ENCODE measurements around the gene OR52N1. TPM values are rescaled to one million over a fixed set of nuclear protein-coding genes. Genes with fewer than 3 reads are reported as not detected.

OR52N1 gene
- total and polyA plus RNA-seq, 3 experiments from 2014 or later: not detected

DNA sequence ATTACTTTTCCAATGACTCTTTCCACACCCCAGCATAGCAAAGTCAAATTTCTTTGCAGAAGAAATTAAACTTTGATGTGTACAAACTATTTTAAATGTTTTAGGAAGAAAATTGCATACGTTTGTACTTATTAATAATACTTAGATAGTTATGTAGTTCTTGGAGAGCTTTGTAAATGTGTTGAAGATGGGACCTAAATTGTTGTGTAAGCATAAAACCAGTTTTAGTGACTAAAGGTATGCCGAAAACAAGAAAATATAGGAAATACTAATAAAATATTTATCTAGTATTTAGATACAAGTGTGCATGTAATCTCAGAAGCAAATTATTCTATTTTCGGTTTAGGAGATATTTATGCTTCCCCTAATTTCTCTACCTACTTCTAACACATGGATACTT is 41.2 kb downstream of the OR52N1 start:
- H3K4me1 Mint-ChIP-seq: no peaks in the 10 kb centered on the region
- H3K27ac Mint-ChIP-seq: no peak overlapping the region
- no peaks in the 10 kb centered on the region for H3K9me3 ChIP-seq (ENCODE audit: low read length)
- no peak overlapping the region for H3K4me3 ChIP-seq (ENCODE audit: low read length)
- no peak overlapping the region for H3K4me3 Mint-ChIP-seq
- ChIA-PET POLR2A (no interaction called here), CTCF (interaction anchor here (1.5 kb wide), 1 partner anchor 10 kb away, joined by 3 read pairs; no protein-coding TSS in a partner anchor)
- H3K9me3 Mint-ChIP-seq: peaks cover 0 to 6% (median 0%) of the 10 kb centered on the region in 5 donors
- H3K27me3 Mint-ChIP-seq: no peaks in the 10 kb centered on the region
- no peaks in the 10 kb centered on the region for H3K27me3 ChIP-seq (ENCODE audit: insufficient read depth, low read length, poor library complexity, severe bottlenecking)
- H3K27ac ChIP-seq (ENCODE audit: low read depth, low read length): no peak overlapping the region
- DNase-seq: no peak
- H3K36me3 Mint-ChIP-seq: no peaks in the 10 kb centered on the region
- H3K36me3 ChIP-seq (ENCODE audit: insufficient read depth, low read length): no peaks in the 10 kb centered on the region
- H3K4me1 ChIP-seq (ENCODE audit: insufficient read depth, low read length): no peaks in the 10 kb centered on the region

DNA sequence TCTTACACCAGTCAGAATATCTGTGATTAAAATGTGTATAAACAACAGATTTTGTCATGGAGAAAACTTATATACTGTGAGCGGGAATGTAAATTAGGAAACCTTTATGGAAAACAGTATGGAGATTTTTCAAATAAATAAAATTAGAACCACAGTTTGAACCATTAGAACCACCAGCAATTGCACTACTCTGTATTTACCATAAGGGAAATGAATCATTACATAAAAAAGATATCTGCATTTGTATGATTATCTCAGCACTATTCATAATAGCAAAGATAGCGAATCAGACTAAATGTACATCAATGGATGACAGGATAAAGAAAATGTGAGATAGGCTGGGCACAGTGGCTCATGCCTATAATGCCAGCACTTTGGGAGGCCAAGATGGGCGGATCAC is 44.5 kb downstream of the OR52N1 start:
- no peaks in the 10 kb centered on the region for H3K9me3 ChIP-seq (ENCODE audit: low read length)
- H3K4me1 ChIP-seq (ENCODE audit: insufficient read depth, low read length): no peaks in the 10 kb centered on the region
- H3K27ac ChIP-seq (ENCODE audit: low read depth, low read length): no peak overlapping the region
- no peak overlapping the region for H3K4me3 ChIP-seq (ENCODE audit: low read length)
- CTCF ChIA-PET: no interaction called here
- Mint-ChIP-seq H3K27me3 (peaks cover 14 to 18% of the 10 kb centered on the region in 2 donors), H3K36me3 (peaks cover 2 to 15% (median 2%) of the 10 kb centered on the region in 3 donors), H3K4me3 (no peak overlapping the region), H3K27ac (no peak overlapping the region), H3K4me1 (no peaks in the 10 kb centered on the region), H3K9me3 (peaks cover 15 to 34% (median 26%) of the 10 kb centered on the region in 5 donors)
- POLR2A ChIA-PET: no interaction called here
- no peak for DNase-seq
- H3K27me3 ChIP-seq (ENCODE audit: insufficient read depth, low read length, poor library complexity, severe bottlenecking): no peaks in the 10 kb centered on the region
- no peaks in the 10 kb centered on the region for H3K36me3 ChIP-seq (ENCODE audit: insufficient read depth, low read length)

DNA sequence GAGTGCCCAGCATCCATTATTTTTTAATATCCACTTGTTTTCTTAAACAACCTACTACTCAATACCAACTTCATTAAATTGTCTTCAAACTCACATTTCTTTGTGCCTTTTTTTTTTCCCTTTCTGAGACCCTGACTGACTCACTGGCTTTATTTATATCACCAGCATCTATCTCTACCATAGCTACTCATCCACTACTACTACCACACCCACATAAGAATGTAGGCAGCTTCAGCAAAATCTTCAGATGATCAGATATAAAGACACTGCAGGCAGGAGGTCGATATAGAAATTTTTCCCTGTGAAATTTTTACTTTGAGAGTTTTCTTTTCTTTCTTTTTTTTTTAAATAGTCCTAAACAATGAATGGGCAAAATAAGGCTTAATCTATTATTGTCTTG is 52.6 kb downstream of the OR52N1 start:
- H3K27me3 ChIP-seq (ENCODE audit: insufficient read depth, low read length, poor library complexity, severe bottlenecking): no peaks in the 10 kb centered on the region
- no peak overlapping the region for H3K27ac ChIP-seq (ENCODE audit: low read depth, low read length)
- no peak for DNase-seq
- H3K36me3 ChIP-seq (ENCODE audit: insufficient read depth, low read length): no peaks in the 10 kb centered on the region
- ChIA-PET CTCF (no interaction called here), POLR2A (no interaction called here)
- Mint-ChIP-seq H3K27ac (no peak overlapping the region), H3K36me3 (peaks cover 2 to 44% (median 17%) of the 10 kb centered on the region in 3 donors), H3K4me1 (no peaks in the 10 kb centered on the region), H3K27me3 (peaks cover 16 to 26% of the 10 kb centered on the region in 2 donors), H3K4me3 (no peak overlapping the region), H3K9me3 (peaks cover 22 to 32% (median 27%) of the 10 kb centered on the region in 5 donors)
- no peak overlapping the region for H3K4me3 ChIP-seq (ENCODE audit: low read length)
- H3K9me3 ChIP-seq (ENCODE audit: low read length): no peaks in the 10 kb centered on the region
- no peaks in the 10 kb centered on the region for H3K4me1 ChIP-seq (ENCODE audit: insufficient read depth, low read length)

DNA sequence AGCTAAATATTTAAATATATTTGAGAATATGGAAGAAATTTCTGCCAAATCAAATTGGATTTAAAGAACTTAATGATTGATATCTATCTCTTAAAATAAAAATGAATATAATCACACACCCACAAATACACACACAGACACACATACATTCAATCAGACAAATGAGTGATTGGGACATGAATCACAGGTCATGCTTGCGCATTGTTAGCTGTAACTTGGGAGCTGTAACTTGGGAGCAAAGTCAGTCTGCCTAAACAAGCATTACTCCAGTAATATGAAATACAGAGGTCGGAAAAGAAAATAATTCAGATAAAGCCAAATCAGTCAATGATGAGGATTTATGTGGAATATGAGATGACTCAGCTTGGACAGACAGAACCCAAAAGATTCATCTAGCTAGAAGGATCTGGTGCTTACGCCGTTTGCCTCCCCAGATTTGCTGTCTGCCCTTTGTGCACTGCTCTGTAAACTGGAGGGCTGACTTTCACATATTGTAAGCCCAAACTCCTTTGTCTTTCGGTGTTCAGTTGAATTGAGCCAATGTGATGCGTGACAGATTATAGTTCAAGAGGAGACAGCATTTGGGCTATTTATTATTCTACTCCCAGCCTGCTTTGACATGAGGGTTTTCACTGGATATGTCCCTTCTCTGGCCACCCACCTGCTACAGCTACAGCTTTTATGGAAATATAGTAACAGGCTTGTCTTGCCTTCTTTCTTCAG is 53.2 kb downstream of the OR52N1 start:
- Histone ChIP-seq H3K4me1 (ENCODE audit: insufficient read depth, low read length) (no peaks in the 10 kb centered on the region), H3K9me3 (ENCODE audit: low read length) (no peaks in the 10 kb centered on the region), H3K27me3 (ENCODE audit: insufficient read depth, low read length, poor library complexity, severe bottlenecking) (no peaks in the 10 kb centered on the region), H3K27ac (ENCODE audit: low read depth, low read length) (no peak overlapping the region), H3K36me3 (ENCODE audit: insufficient read depth, low read length) (no peaks in the 10 kb centered on the region), H3K4me3 (ENCODE audit: low read length) (no peak overlapping the region)
- Mint-ChIP-seq H3K4me3 (no peak overlapping the region), H3K4me1 (no peaks in the 10 kb centered on the region), H3K27me3 (peaks cover 13 to 23% of the 10 kb centered on the region in 2 donors), H3K36me3 (peaks cover 2 to 44% (median 17%) of the 10 kb centered on the region in 3 donors), H3K27ac (no peak overlapping the region), H3K9me3 (peaks cover 16 to 26% (median 22%) of the 10 kb centered on the region in 5 donors)
- POLR2A ChIA-PET: no interaction called here
- CTCF ChIA-PET: no interaction called here
- DNase-seq: no peak

DNA sequence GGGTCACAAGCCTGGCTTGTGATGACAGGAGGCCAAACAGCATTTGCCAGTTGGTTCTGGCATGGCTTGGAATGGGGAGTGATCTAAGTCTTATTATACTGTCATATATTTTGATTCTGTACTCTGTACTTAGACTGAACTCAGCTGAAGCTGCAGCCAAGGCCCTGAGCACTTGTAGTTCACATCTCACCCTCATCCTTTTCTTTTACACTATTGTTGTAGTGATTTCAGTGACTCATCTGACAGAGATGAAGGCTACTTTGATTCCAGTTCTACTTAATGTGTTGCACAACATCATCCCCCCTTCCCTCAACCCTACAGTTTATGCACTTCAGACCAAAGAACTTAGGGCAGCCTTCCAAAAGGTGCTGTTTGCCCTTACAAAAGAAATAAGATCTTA is 54.0 kb downstream of the OR52N1 start:
- ChIA-PET CTCF (no interaction called here), POLR2A (no interaction called here)
- Mint-ChIP-seq H3K27ac (no peak overlapping the region), H3K36me3 (peaks cover 2 to 40% (median 17%) of the 10 kb centered on the region in 3 donors), H3K4me1 (no peaks in the 10 kb centered on the region), H3K4me3 (no peak overlapping the region), H3K27me3 (peaks cover 10 to 18% of the 10 kb centered on the region in 2 donors), H3K9me3 (peaks cover 10 to 20% (median 16%) of the 10 kb centered on the region in 5 donors)
- Histone ChIP-seq H3K27me3 (ENCODE audit: insufficient read depth, low read length, poor library complexity, severe bottlenecking) (no peaks in the 10 kb centered on the region), H3K4me1 (ENCODE audit: insufficient read depth, low read length) (no peaks in the 10 kb centered on the region), H3K9me3 (ENCODE audit: low read length) (no peaks in the 10 kb centered on the region), H3K27ac (ENCODE audit: low read depth, low read length) (no peak overlapping the region), H3K36me3 (ENCODE audit: insufficient read depth, low read length) (no peaks in the 10 kb centered on the region), H3K4me3 (ENCODE audit: low read length) (no peak overlapping the region)
- DNase-seq: no peak

Other genes starting within 250 kb of the OR52N1 start
- gene OR52H1, start 242.7 kb downstream of the OR52N1 start, total RNA-seq: not detected
- gene OR52H1, start 242.7 kb downstream of the OR52N1 start, polyA plus RNA-seq: not detected
- not detected for gene OR52B6, start 210.4 kb downstream of the OR52N1 start, total RNA-seq
- gene OR52B6, start 210.4 kb downstream of the OR52N1 start, polyA plus RNA-seq: not detected
- gene TRIM6, start 194.6 kb downstream of the OR52N1 start, total RNA-seq: under 1 TPM in 1 of 2 experiments, not detected in 1; 0.20 TPM
- gene TRIM6, start 194.6 kb downstream of the OR52N1 start, polyA plus RNA-seq: not detected
- 1 to 10 TPM; 3.1 to 4.1 TPM for gene TRIM34, start 166.3 kb downstream of the OR52N1 start, total RNA-seq
- 13.5 TPM for gene TRIM34, start 166.3 kb downstream of the OR52N1 start, polyA plus RNA-seq
- gene TRIM5, start 106.2 kb downstream of the OR52N1 start, total RNA-seq: 10 to 100 TPM in 1 of 2 experiments, 1 to 10 TPM in 1; 8.2 to 10.6 TPM
- gene TRIM5, start 106.2 kb downstream of the OR52N1 start, polyA plus RNA-seq: 9.8 TPM
- gene TRIM22, start 101.5 kb downstream of the OR52N1 start, total RNA-seq: 100 to 1,000 TPM; 105 TPM
- gene TRIM22, start 101.5 kb downstream of the OR52N1 start, polyA plus RNA-seq: 163 TPM
- gene OR56B1, start 54.8 kb downstream of the OR52N1 start, total RNA-seq: not detected
- gene OR56B1, start 54.8 kb downstream of the OR52N1 start, polyA plus RNA-seq: not detected
- gene OR52N4, start 37.0 kb downstream of the OR52N1 start, total RNA-seq: under 1 TPM; 0.22 to 0.48 TPM
- gene OR52N4, start 37.0 kb downstream of the OR52N1 start, polyA plus RNA-seq: 0.71 TPM
- gene OR52N5, start 7.9 kb downstream of the OR52N1 start, total RNA-seq: not detected
- not detected for gene OR52N5, start 7.9 kb downstream of the OR52N1 start, polyA plus RNA-seq
- not detected for gene OR52N2, start 17.7 kb upstream of the OR52N1 start, total RNA-seq
- not detected for gene OR52N2, start 17.7 kb upstream of the OR52N1 start, polyA plus RNA-seq
- gene OR52E6, start 50.6 kb upstream of the OR52N1 start, total RNA-seq: not detected
- gene OR52E6, start 50.6 kb upstream of the OR52N1 start, polyA plus RNA-seq: not detected
- gene OR52E8, start 66.4 kb upstream of the OR52N1 start, total RNA-seq: not detected
- not detected for gene OR52E8, start 66.4 kb upstream of the OR52N1 start, polyA plus RNA-seq
- not detected for gene OR52E4, start 89.4 kb upstream of the OR52N1 start, total RNA-seq
- gene OR52E4, start 89.4 kb upstream of the OR52N1 start, polyA plus RNA-seq: not detected
- not detected for gene OR52E5, start 101.9 kb upstream of the OR52N1 start, total RNA-seq
- gene OR52E5, start 101.9 kb upstream of the OR52N1 start, polyA plus RNA-seq: not detected
- not detected for gene OR56A3, start 151.0 kb upstream of the OR52N1 start, total RNA-seq
- not detected for gene OR56A3, start 151.0 kb upstream of the OR52N1 start, polyA plus RNA-seq
- gene OR56A5, start 177.2 kb upstream of the OR52N1 start, total RNA-seq: not detected
- not detected for gene OR56A5, start 177.2 kb upstream of the OR52N1 start, polyA plus RNA-seq
- gene OR52L1, start 195.7 kb upstream of the OR52N1 start, total RNA-seq: not detected
- not detected for gene OR52L1, start 195.7 kb upstream of the OR52N1 start, polyA plus RNA-seq
- not detected for gene OR56A4, start 215.7 kb upstream of the OR52N1 start, total RNA-seq
- gene OR56A4, start 215.7 kb upstream of the OR52N1 start, polyA plus RNA-seq: not detected
- not detected for gene OR56A1, start 239.5 kb upstream of the OR52N1 start, total RNA-seq
- gene OR56A1, start 239.5 kb upstream of the OR52N1 start, polyA plus RNA-seq: not detected